ENCODE results near the gene COX4I1. TPM values are rescaled to one million over a fixed set of nuclear protein-coding genes. Genes with fewer than 3 reads are reported as not detected.

COX4I1 gene
- total and polyA plus RNA-seq, 10 of the 15 experiments (the other 5 are each of a cell fraction or from before 2014, with no cell fraction given) = 480 to 1,889 (median 872) TPM

DNA sequence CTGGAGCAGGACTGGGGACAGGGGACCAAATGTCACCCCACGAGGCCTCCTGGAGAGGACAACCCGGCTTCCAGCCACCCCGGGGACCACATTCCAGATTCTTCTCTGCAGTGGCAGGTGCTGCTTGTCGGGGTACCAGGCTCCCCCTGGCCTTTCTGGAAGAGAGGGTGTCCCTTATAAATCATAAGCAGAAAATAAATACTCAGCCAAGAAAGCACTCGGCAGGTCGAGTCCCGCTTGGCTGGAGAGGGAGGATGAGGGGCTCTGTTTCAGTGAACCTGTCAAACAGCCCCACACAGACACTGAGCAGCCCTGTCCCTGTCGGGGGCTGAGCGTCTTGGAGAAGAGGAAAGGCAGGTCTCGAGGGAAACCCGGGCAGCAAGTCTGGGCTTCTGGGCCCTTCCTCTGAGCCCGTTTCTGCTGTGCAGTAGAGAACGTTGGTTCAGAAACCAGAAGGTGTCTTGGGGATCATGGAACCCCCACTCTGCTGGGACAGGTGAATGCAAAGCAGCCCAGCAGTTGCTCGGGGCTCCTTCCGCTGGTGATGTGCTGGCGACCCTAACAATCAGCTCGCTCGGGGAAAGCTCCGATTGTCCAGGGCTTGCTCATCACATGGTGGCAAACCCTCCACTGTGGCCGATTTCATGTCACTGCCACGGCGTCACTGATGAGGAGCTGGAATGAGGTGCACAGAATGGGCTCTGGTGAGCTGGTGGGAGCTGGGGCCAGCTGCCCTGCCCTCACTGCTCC lies 36.6 kb downstream of the COX4I1 start (continued):
- TF ChIP-seq SRF (IDR thresholded peaks at IDR 0.05; ENCODE audit: low read depth in 2 of 2, low read length in 2 of 2) (no peak), ESRRA (IDR thresholded peaks at IDR 0.05; ENCODE audit: low read length) (no peak), SIN3A (IDR thresholded peaks at IDR 0.05; ENCODE audit: low read depth, low read length) (no peak), KAT2A (conservative IDR thresholded peaks at IDR 0.05; ENCODE audit: control insufficient read depth, low read depth, low read length) (no peak)

DNA sequence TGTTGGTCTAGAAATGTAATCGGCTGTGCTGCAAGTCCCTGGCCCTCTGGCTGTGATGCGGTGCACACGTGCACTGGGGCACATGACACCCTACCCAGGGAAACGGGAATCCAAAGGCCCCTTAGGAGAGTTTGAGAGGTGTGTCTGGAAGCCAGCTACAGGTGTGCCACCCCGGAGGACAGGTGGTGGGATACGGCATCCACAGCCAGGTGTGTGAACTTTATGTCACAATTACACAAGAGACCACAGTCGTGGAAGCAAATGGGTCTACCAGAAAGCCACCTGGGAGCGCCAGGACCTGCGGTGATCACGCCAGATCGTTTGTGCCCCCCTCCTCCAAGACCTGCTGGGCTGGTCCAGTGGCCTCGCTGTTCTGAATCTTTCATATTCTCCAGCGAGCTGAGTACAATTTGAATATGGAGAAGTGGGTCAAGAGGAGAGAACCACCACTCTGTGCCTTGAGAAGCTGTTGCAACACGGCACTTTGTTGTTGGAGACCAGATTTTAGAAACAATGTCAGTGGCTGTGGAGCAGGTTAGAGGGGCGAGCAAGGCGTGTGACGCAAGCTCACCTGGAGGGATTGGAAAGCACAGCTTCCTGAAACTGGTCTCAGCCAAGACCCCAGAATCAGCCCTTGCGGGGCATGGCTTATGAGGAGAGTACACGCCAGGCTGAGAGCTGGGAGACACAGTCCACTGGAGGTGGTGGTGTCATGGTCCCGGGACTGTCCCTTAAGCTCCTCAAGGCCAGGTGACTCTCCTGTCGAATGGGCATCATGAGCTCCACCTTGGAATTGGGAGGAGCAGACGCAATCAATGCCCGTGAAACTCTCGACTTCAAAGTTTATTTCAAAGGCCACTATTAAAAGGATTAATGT lies 37.4 kb downstream of the COX4I1 start:
- no peak overlapping the region for H2AFZ ChIP-seq (ENCODE audit: control insufficient read depth, low read depth, low read length)
- no peak overlapping the region for H3K9ac ChIP-seq (ENCODE audit: control insufficient read depth, insufficient read depth, low read length)
- peaks cover 9% of the 10 kb centered on the region for H3K4me1 ChIP-seq (ENCODE audit: control insufficient read depth, insufficient read depth, low read length)
- ChIA-PET CTCF (interaction anchor here (0.6 kb wide), 1 partner anchor 19 kb away, joined by 3 read pairs; no protein-coding TSS in a partner anchor), RAD21 (ENCODE audit: unreplicated experiment) (no interaction called here), SMC1A (ENCODE audit: uncharacterized antibody, unreplicated experiment) (no interaction called here), POLR2A (no interaction called here)
- H3K36me3 ChIP-seq (ENCODE audit: control insufficient read depth in 2 of 2, insufficient read depth in 2 of 2, low read length in 1 of 2) = no peaks in the 10 kb centered on the region
- H3K4me3 ChIP-seq = no peak overlapping the region
- H3K9me3 ChIP-seq (replicated peaks; ENCODE audit: control insufficient read depth, insufficient read depth, low read length) = no peaks in the 10 kb centered on the region; the same call in 2 of the 3 replicates
- ATAC-seq (no peak), FAIRE-seq (no peak), DNase-seq (ENCODE audit: low read depth, low spot score) (no peak)
- no peaks in the 10 kb centered on the region for H3K79me2 ChIP-seq (ENCODE audit: control insufficient read depth, insufficient read depth, low read length)
- BruUV-seq (replicated peaks) = no TSS peak
- H3K27ac ChIP-seq (ENCODE audit: control insufficient read depth, insufficient read depth) = no peak overlapping the region
- H4K20me1 ChIP-seq (ENCODE audit: control insufficient read depth, insufficient read depth) = no peaks in the 10 kb centered on the region
- intact Hi-C loops (cut with micrococcal nuclease; ENCODE audit: unreplicated experiment) = no loop called here
- H3K4me2 ChIP-seq (ENCODE audit: control insufficient read depth, insufficient read depth) = no peak overlapping the region
- H3K27me3 ChIP-seq (replicated peaks in 1 of 2; ENCODE audit: control insufficient read depth in 2 of 2, insufficient read depth in 2 of 2, low read length in 1 of 2) = peaks cover 2 to 3% of the 10 kb centered on the region in 2 experiments; a peak in 3 of 4 replicates
- in situ Hi-C loops (cut with MboI) = no loop called here
- 43% methylated on average over 24 of the region's 24 CpGs for WGBS (ENCODE audit: insufficient coverage, insufficient replicate concordance, low lambda C conversion rate, missing lambda C conversion rate)
- TF ChIP-seq YY1 (IDR thresholded peaks at IDR 0.05; ENCODE audit: low read depth, low read length) (no peak), RFX5 (IDR thresholded peaks at IDR 0.05; ENCODE audit: low read depth, low read length) (no peak), TCF12 (IDR thresholded peaks at IDR 0.05; ENCODE audit: low read depth, low read length) (no peak), RBBP5 (conservative IDR thresholded peaks at IDR 0.05) (no peak), FOXK2 (IDR thresholded peaks at IDR 0.05) (no peak), GABPA (IDR thresholded peaks at IDR 0.05; ENCODE audit: low read depth) (no peak), ZNF24 (IDR thresholded peaks at IDR 0.05) (no peak), POLR2AphosphoS5 (IDR thresholded peaks at IDR 0.05; ENCODE audit: low read length) (no peak), RUNX3 (IDR thresholded peaks at IDR 0.05; ENCODE audit: low read length) (no peak), ZNF274 (IDR thresholded peaks at IDR 0.05; ENCODE audit: insufficient read depth, insufficient read length) (no peak)
- TF ChIP-seq, protein P1, sequence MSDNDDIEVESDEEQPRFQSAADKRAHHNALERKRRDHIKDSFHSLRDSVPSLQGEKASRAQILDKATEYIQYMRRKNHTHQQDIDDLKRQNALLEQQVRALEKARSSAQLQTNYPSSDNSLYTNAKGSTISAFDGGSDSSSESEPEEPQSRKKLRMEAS (IDR thresholded peaks at IDR 0.05; ENCODE audit: low read depth, low read length) = no peak
- TF ChIP-seq, protein P2, sequence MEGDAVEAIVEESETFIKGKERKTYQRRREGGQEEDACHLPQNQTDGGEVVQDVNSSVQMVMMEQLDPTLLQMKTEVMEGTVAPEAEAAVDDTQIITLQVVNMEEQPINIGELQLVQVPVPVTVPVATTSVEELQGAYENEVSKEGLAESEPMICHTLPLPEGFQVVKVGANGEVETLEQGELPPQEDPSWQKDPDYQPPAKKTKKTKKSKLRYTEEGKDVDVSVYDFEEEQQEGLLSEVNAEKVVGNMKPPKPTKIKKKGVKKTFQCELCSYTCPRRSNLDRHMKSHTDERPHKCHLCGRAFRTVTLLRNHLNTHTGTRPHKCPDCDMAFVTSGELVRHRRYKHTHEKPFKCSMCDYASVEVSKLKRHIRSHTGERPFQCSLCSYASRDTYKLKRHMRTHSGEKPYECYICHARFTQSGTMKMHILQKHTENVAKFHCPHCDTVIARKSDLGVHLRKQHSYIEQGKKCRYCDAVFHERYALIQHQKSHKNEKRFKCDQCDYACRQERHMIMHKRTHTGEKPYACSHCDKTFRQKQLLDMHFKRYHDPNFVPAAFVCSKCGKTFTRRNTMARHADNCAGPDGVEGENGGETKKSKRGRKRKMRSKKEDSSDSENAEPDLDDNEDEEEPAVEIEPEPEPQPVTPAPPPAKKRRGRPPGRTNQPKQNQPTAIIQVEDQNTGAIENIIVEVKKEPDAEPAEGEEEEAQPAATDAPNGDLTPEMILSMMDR (IDR thresholded peaks at IDR 0.05 in 2 of 3, conservative IDR thresholded peaks at IDR 0.05 in 1 of 3; ENCODE audit: control insufficient read depth in 2 of 3, extremely low read depth in 1 of 3, insufficient read depth in 1 of 3, low read depth in 3 of 3, low read length in 3 of 3) = no peak

Measured in GM12878 (cell line).